Central memory CD8-positive, alpha-beta T cell (primary cell): ENCODE results near the gene RNF10.
A peak's percentile ranks its signal among the peaks of the same experiment; 100 is the strongest.

Source experiments
- ATAC-seq: fragments of 150-1000 bp; cut with Tn5 transposase; replicated peaks from 2 replicates; pipeline ENCODE4 v1.10.0; 2022; ENCODE audit warnings: mild to moderate bottlenecking, moderate FRiP score, moderate number of reproducible peaks; ENCODE audit not compliant: poor library complexity, severe bottlenecking; ENCODE audit errors: extremely low read depth
- DNase-seq, 2 donors: peaks; one replicate each; pipeline ENCODE4 v3.0.0; 2021; ENCODE audit warnings: low spot score in 2 of 2
- H3K27ac Mint-ChIP-seq: one replicate; pipeline ENCODE4 v1.8.0; 2022; ENCODE audit warnings: low read depth, mild to moderate bottlenecking, moderate library complexity, mixed read lengths
- H3K27me3 Mint-ChIP-seq: one replicate; pipeline ENCODE4 v1.8.0; 2022; ENCODE audit warnings: mixed read lengths
- H3K36me3 Mint-ChIP-seq: one replicate; pipeline ENCODE4 v1.8.0; 2022; ENCODE audit warnings: mild to moderate bottlenecking, moderate library complexity, mixed read lengths; ENCODE audit not compliant: insufficient read depth
- H3K4me1 Mint-ChIP-seq: one replicate; pipeline ENCODE4 v1.8.0; 2022; ENCODE audit warnings: mixed read lengths
- H3K4me3 Mint-ChIP-seq: one replicate; pipeline ENCODE4 v1.8.0; 2022; ENCODE audit warnings: mild to moderate bottlenecking, moderate library complexity, mixed read lengths
- H3K9me3 Mint-ChIP-seq: one replicate; pipeline ENCODE4 v1.8.0; 2022; ENCODE audit warnings: mixed read lengths

The RNF10 gene

GRCh38 chr12:120534703-120535655 lies 823 bp downstream of the RNF10 start:
- peaks cover 39% of the 10 kb centered on the region for H3K4me1 Mint-ChIP-seq
- H3K9me3 Mint-ChIP-seq: no peaks in the 10 kb centered on the region
- ATAC-seq (peak; percentile 67), DNase-seq (peak in 1 of 2 donors; percentile 38)
- H3K4me3 Mint-ChIP-seq: peak overlapping the region; percentile 96
- H3K27me3 Mint-ChIP-seq: no peaks in the 10 kb centered on the region
- peak overlapping the region; percentile 94 for H3K27ac Mint-ChIP-seq
- peaks cover 26% of the 10 kb centered on the region for H3K36me3 Mint-ChIP-seq

- Mint-ChIP-seq H3K27me3 (no peaks in the 10 kb centered on the region), H3K27ac (peak overlapping the region; percentile 94), H3K36me3 (peaks cover 35% of the 10 kb centered on the region), H3K4me3 (peak overlapping the region; percentile 96), H3K4me1 (peaks cover 48% of the 10 kb centered on the region), H3K9me3 (no peaks in the 10 kb centered on the region)
- DNase-seq (no peak), ATAC-seq (no peak)
These were observed 2.1 kb downstream of the RNF10 start for GRCh38 chr12:120536064-120536791.

- Mint-ChIP-seq H3K36me3 (peaks cover 44% of the 10 kb centered on the region), H3K27me3 (no peaks in the 10 kb centered on the region), H3K27ac (no peak overlapping the region), H3K9me3 (no peaks in the 10 kb centered on the region), H3K4me1 (peaks cover 48% of the 10 kb centered on the region), H3K4me3 (peak overlapping the region; percentile 96)
- DNase-seq: no peak
- ATAC-seq: no peak
These were observed 3.7 kb downstream of the RNF10 start for GRCh38 chr12:120537856-120538220.

DNA sequence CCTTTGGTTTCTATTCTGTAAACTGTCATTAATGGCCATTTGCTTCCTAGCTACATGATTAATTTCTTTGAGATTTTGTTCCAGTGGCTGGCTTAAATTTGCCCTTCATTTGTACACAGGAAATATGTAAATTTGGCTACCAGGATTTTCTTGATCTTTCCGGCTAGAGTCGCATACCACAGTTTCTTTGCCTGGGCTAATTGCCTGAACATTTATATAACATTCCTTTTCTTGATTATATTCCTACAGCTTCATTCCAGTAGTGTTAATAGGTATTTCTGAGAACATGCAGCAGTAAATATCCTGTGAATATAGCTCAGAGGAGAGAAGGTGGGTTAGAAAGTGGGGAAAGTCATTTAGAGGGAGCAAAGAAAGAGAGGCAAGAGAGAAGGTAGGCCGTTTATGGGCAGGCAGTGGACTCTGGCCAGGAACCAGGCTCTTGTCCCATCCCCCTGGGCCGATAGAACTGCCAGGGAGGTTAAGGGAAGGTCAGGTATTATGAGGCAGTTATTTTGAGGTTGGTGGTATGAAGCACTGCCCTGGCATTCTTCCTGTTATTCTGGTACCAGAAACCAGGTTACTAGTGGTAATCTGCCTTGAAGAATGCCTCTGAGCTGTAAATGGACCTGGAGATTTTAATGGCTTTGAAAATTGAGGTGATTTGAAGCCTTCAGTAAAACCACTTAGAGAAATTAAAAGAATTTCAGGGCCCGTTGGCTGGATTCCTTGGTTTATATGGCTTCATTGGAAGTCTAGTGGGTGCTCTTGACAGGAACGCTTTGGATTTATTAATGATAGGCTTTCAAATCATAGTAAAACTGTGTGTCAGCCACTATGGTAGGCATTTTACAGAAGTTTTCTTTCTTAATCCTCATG lies 4.4 kb downstream of the RNF10 start:
- Mint-ChIP-seq H3K36me3 (peaks cover 45% of the 10 kb centered on the region), H3K9me3 (no peaks in the 10 kb centered on the region), H3K27me3 (no peaks in the 10 kb centered on the region), H3K4me3 (peak overlapping the region; percentile 96), H3K4me1 (peaks cover 48% of the 10 kb centered on the region), H3K27ac (peak overlapping the region; percentile 73)
- ATAC-seq (no peak), DNase-seq (no peak)

GRCh38 chr12:120539303-120539702 lies 5.1 kb downstream of the RNF10 start:
- Mint-ChIP-seq H3K4me3 (peak overlapping the region; percentile 96), H3K36me3 (peaks cover 44% of the 10 kb centered on the region), H3K27ac (peak overlapping the region; percentile 73), H3K4me1 (peaks cover 51% of the 10 kb centered on the region), H3K9me3 (no peaks in the 10 kb centered on the region), H3K27me3 (no peaks in the 10 kb centered on the region)
- DNase-seq (no peak), ATAC-seq (no peak)

- Mint-ChIP-seq H3K4me3 (no peak overlapping the region), H3K36me3 (peaks cover 38% of the 10 kb centered on the region), H3K27ac (peak overlapping the region; percentile 41), H3K27me3 (no peaks in the 10 kb centered on the region), H3K9me3 (no peaks in the 10 kb centered on the region), H3K4me1 (peaks cover 58% of the 10 kb centered on the region)
- ATAC-seq: no peak
- DNase-seq: no peak
These were observed 6.3 kb downstream of the RNF10 start for GRCh38 chr12:120540445-120540844.

- Mint-ChIP-seq H3K27ac (no peak overlapping the region), H3K4me1 (peaks cover 41% of the 10 kb centered on the region), H3K4me3 (no peak overlapping the region), H3K9me3 (no peaks in the 10 kb centered on the region), H3K36me3 (peaks cover 32% of the 10 kb centered on the region), H3K27me3 (no peaks in the 10 kb centered on the region)
- no peak for DNase-seq
- no peak for ATAC-seq
These were observed 8.0 kb downstream of the RNF10 start for GRCh38 chr12:120542166-120542565.

- H3K27me3 Mint-ChIP-seq: no peaks in the 10 kb centered on the region
- ATAC-seq (no peak), DNase-seq (no peak)
- no peak overlapping the region for H3K4me3 Mint-ChIP-seq
- H3K27ac Mint-ChIP-seq: no peak overlapping the region
- H3K9me3 Mint-ChIP-seq: no peaks in the 10 kb centered on the region
- H3K4me1 Mint-ChIP-seq: peaks cover 19% of the 10 kb centered on the region
- peaks cover 28% of the 10 kb centered on the region for H3K36me3 Mint-ChIP-seq
These were observed 10.5 kb downstream of the RNF10 start for GRCh38 chr12:120544691-120545090.

- H3K27me3 Mint-ChIP-seq: no peaks in the 10 kb centered on the region
- peaks cover 21% of the 10 kb centered on the region for H3K36me3 Mint-ChIP-seq
- DNase-seq (no peak), ATAC-seq (no peak)
- no peak overlapping the region for H3K27ac Mint-ChIP-seq
- H3K9me3 Mint-ChIP-seq: no peaks in the 10 kb centered on the region
- peaks cover 12% of the 10 kb centered on the region for H3K4me1 Mint-ChIP-seq
- no peak overlapping the region for H3K4me3 Mint-ChIP-seq
These were observed 11.9 kb downstream of the RNF10 start for GRCh38 chr12:120546050-120546386.

GRCh38 chr12:120554678-120555077 lies 20.5 kb downstream of the RNF10 start:
- H3K4me3 Mint-ChIP-seq: no peak overlapping the region
- H3K4me1 Mint-ChIP-seq: peaks cover 18% of the 10 kb centered on the region
- ATAC-seq (no peak), DNase-seq (no peak)
- H3K36me3 Mint-ChIP-seq: peaks cover 70% of the 10 kb centered on the region
- H3K27me3 Mint-ChIP-seq: no peaks in the 10 kb centered on the region
- no peaks in the 10 kb centered on the region for H3K9me3 Mint-ChIP-seq
- H3K27ac Mint-ChIP-seq: no peak overlapping the region

- Mint-ChIP-seq H3K4me3 (no peak overlapping the region), H3K4me1 (peaks cover 18% of the 10 kb centered on the region), H3K27me3 (no peaks in the 10 kb centered on the region), H3K36me3 (peaks cover 85% of the 10 kb centered on the region), H3K9me3 (no peaks in the 10 kb centered on the region), H3K27ac (no peak overlapping the region)
- ATAC-seq (no peak), DNase-seq (no peak)
These were observed 23.4 kb downstream of the RNF10 start for GRCh38 chr12:120557589-120557988.

- H3K27ac Mint-ChIP-seq: peak overlapping the region; percentile 25
- no peak overlapping the region for H3K4me3 Mint-ChIP-seq
- H3K9me3 Mint-ChIP-seq: no peaks in the 10 kb centered on the region
- ATAC-seq (no peak), DNase-seq (no peak)
- no peaks in the 10 kb centered on the region for H3K27me3 Mint-ChIP-seq
- peaks cover 91% of the 10 kb centered on the region for H3K36me3 Mint-ChIP-seq
- H3K4me1 Mint-ChIP-seq: no peaks in the 10 kb centered on the region
These were observed 28.8 kb downstream of the RNF10 start for GRCh38 chr12:120562906-120563305.
